ENCODE measurements around the gene PLEKHF1. TPM values are rescaled to one million over a fixed set of nuclear protein-coding genes. Genes with fewer than 3 reads are reported as not detected.
A peak's percentile ranks its signal among the peaks of the same experiment; 100 is the strongest.

Gene PLEKHF1
- total RNA-seq, 4 donors from 2014 or later = 8.2 to 16.5 (median 9.0) TPM

GRCh38 chr19:29664753-29665214, 477 bp upstream of the PLEKHF1 start:
- Histone ChIP-seq H3K27ac (peak overlapping the region; percentile 76 to 92 (median 89)), H3K36me3 (no peaks in the 10 kb centered on the region), H3K4me1 (peaks cover 0 to 38% (median 18%) of the 10 kb centered on the region in 4 donors), H3K9me3 (no peaks in the 10 kb centered on the region), H3K27me3 (no peaks in the 10 kb centered on the region), H3K4me3 (peak overlapping the region; percentile 70 to 95 (median 80))
- TF ChIP-seq POLR2A (IDR thresholded peaks at IDR 0.05) (no peak), CTCF (IDR thresholded peaks at IDR 0.05) (peak in 4 of 6 experiments; percentile 15 to 51 (median 27))
- no peak for DNase-seq

GRCh38 chr19:29665826-29666577, 741 bp downstream of the PLEKHF1 start:
- H3K36me3 ChIP-seq = no peaks in the 10 kb centered on the region
- TF ChIP-seq POLR2A (IDR thresholded peaks at IDR 0.05) (peak in 1 of 2 donors; percentile 23), CTCF (IDR thresholded peaks at IDR 0.05) (no peak)

GRCh38 chr19:29666578-29667386, 1.5 kb downstream of the PLEKHF1 start:
- peak overlapping the region; percentile 70 to 95 (median 80) for H3K4me3 ChIP-seq
- H3K27me3 ChIP-seq = no peaks in the 10 kb centered on the region
- no peak for TF ChIP-seq POLR2A (IDR thresholded peaks at IDR 0.05)
- no peak for TF ChIP-seq CTCF (IDR thresholded peaks at IDR 0.05)
- DNase-seq = peak in 1 of 3 donors; percentile 65
- H3K36me3 ChIP-seq = no peaks in the 10 kb centered on the region
- H3K4me1 ChIP-seq = peaks cover 0 to 38% (median 30%) of the 10 kb centered on the region in 4 donors
- peak overlapping the region; percentile 76 to 92 (median 89) for H3K27ac ChIP-seq
- H3K9me3 ChIP-seq = no peaks in the 10 kb centered on the region

More at GRCh38 chr19:29665826-29666577, 741 bp downstream of the PLEKHF1 start:
- peak in 1 of 3 donors; percentile 58 for DNase-seq
- no peaks in the 10 kb centered on the region for H3K27me3 ChIP-seq
- peaks cover 0 to 38% (median 23%) of the 10 kb centered on the region in 4 donors for H3K4me1 ChIP-seq
- no peaks in the 10 kb centered on the region for H3K9me3 ChIP-seq
- peak overlapping the region; percentile 76 to 92 (median 89) for H3K27ac ChIP-seq
- peak overlapping the region; percentile 70 to 95 (median 80) for H3K4me3 ChIP-seq

DNA sequence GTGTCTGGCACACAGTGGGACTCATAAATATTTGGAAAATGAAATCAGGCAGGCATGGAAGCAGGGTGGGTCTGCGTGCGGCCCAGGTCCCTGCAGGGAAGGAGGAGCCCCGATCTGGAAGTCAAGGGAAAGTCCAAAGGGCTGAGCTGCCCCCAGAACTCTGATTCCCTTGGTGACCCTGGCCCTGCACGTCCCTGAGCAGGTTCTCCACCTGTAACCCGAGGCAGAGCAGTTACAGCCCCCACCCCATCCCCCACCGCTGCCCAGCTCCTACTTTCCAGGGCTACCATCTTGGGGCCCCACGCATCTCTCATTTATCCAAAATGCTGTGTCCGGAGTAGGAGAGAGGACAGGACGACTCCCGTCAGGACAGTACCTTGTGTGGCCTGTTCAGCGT, 2.1 kb downstream of the PLEKHF1 start:
- peak overlapping the region; percentile 76 to 92 (median 89) for H3K27ac ChIP-seq
- H3K27me3 ChIP-seq = no peaks in the 10 kb centered on the region
- H3K4me1 ChIP-seq = peaks cover 0 to 39% (median 34%) of the 10 kb centered on the region in 4 donors
- no peaks in the 10 kb centered on the region for H3K36me3 ChIP-seq
- TF ChIP-seq CTCF (IDR thresholded peaks at IDR 0.05) = no peak
- TF ChIP-seq POLR2A (IDR thresholded peaks at IDR 0.05) = no peak
- DNase-seq = peak in 1 of 3 donors; percentile 42
- peak overlapping the region; percentile 70 to 95 (median 80) for H3K4me3 ChIP-seq
- H3K9me3 ChIP-seq = no peaks in the 10 kb centered on the region

DNA sequence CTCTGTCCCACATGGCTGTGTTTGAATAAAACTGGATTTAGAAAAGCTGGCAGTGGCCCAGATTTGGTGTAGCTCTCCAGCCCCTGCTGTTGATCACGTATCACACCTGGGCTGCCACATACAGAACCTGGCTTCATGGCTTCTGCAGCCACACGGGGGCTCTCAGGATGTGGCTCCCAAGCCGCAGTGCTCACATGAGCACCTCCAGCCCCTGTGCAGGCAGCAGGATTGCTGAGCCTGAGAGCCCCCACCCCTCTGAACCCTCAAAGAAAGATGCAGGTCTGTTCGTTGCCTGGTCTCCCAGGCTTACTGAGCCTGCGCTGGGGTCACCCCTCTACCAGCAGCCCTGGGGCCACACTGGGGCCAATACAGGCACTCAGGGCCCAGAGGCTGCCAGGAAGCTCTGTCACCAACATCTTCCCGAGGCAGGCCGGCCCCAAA, 2.7 kb downstream of the PLEKHF1 start:
- DNase-seq = peak in 2 of 3 donors; percentile 81 to 89
- no peaks in the 10 kb centered on the region for H3K9me3 ChIP-seq
- peak overlapping the region; percentile 76 to 92 (median 89) for H3K27ac ChIP-seq
- peaks cover 0 to 43% (median 38%) of the 10 kb centered on the region in 4 donors for H3K4me1 ChIP-seq
- H3K36me3 ChIP-seq = no peaks in the 10 kb centered on the region
- H3K27me3 ChIP-seq = no peaks in the 10 kb centered on the region
- peak overlapping the region in 2 of 4 donors; percentile 4 to 73 for H3K4me3 ChIP-seq
- TF ChIP-seq CTCF (IDR thresholded peaks at IDR 0.05) (peak in 2 of 6 experiments; percentile 7 to 8), POLR2A (IDR thresholded peaks at IDR 0.05) (no peak)
